A673 (cell line): ENCODE results near the gene AKR7A2.

Experiments used
- CTCF ChIP-seq: fragments of 300-800, 200-600 bp; sonication (generic); conservative IDR thresholded peaks from 2 replicates; pipeline ENCODE4 v1.5.1; 2017; ENCODE audit warnings: low read depth, mild to moderate bottlenecking, antibody characterized with exemption, low read length, moderate library complexity, mixed read lengths
- EZH2 ChIP-seq: fragments of 200-600 bp; sonication (generic); IDR thresholded peaks from 2 replicates; pipeline ENCODE4 v1.6.1; 2017; ENCODE audit warnings: borderline replicate concordance, low read depth, mild to moderate bottlenecking, mixed read lengths, antibody characterized with exemption, low read length; ENCODE audit not compliant: poor library complexity, severe bottlenecking

GRCh38 chr1:19357299-19357986 is 45.5 kb upstream of the AKR7A2 start:
- no peak for TF ChIP-seq CTCF
- TF ChIP-seq EZH2 = no peak
